CD4-positive, alpha-beta T cell treated with Interleukin-1 beta for 1 hour (primary cell): ENCODE results near the gene RAD51B.

ENCODE experiments used
- DNase-seq, 2 donors: peaks; one replicate each; pipeline ENCODE4 v3.0.0-alpha.2; 2020 to 2022

RAD51B gene

GRCh38 chr14:68458840-68459469 is 639.4 kb downstream of the RAD51B start:
- no peak for DNase-seq

GRCh38 chr14:68459480-68460136 is 640.0 kb downstream of the RAD51B start:
- DNase-seq = no peak

- DNase-seq = no peak
Measured at GRCh38 chr14:68460541-68460940, 641.0 kb downstream of the RAD51B start.

GRCh38 chr14:68461086-68461485 is 641.5 kb downstream of the RAD51B start:
- no peak for DNase-seq

- no peak for DNase-seq
Measured at GRCh38 chr14:68462683-68463082, 643.1 kb downstream of the RAD51B start.

GRCh38 chr14:68463299-68463698 is 643.7 kb downstream of the RAD51B start:
- no peak for DNase-seq

- no peak for DNase-seq
Measured at GRCh38 chr14:68463705-68464374, 644.3 kb downstream of the RAD51B start.

- no peak for DNase-seq
Measured at GRCh38 chr14:68464711-68465110, 645.1 kb downstream of the RAD51B start.

- DNase-seq = no peak
Measured at GRCh38 chr14:68466491-68466977, 647.0 kb downstream of the RAD51B start.

- DNase-seq = no peak
Measured at GRCh38 chr14:68467425-68467824, 647.8 kb downstream of the RAD51B start.

- peak; percentile 7 to 22 for DNase-seq
Measured at GRCh38 chr14:68468437-68469207, 649.0 kb downstream of the RAD51B start.

GRCh38 chr14:68469208-68469713 is 649.7 kb downstream of the RAD51B start:
- no peak for DNase-seq

- DNase-seq = no peak
Measured at GRCh38 chr14:68470361-68470760, 650.8 kb downstream of the RAD51B start.

GRCh38 chr14:68471029-68471963 is 651.7 kb downstream of the RAD51B start:
- no peak for DNase-seq

- DNase-seq = no peak
Measured at GRCh38 chr14:68471964-68472508, 652.5 kb downstream of the RAD51B start.

GRCh38 chr14:68473069-68473468 is 653.5 kb downstream of the RAD51B start:
- no peak for DNase-seq

- no peak for DNase-seq
Measured at GRCh38 chr14:68473794-68474193, 654.2 kb downstream of the RAD51B start.

GRCh38 chr14:68474741-68475140 is 655.2 kb downstream of the RAD51B start:
- DNase-seq = no peak

GRCh38 chr14:68475802-68476201 is 656.2 kb downstream of the RAD51B start:
- no peak for DNase-seq

GRCh38 chr14:68476212-68477109 is 656.9 kb downstream of the RAD51B start:
- peak in 1 of 2 donors; percentile 72 for DNase-seq

- no peak for DNase-seq
Measured at GRCh38 chr14:68477110-68477455, 657.5 kb downstream of the RAD51B start.
